Erythroblast (primary cell): ENCODE measurements around the gene NCKAP5.

Experiments used
- GATA1 ChIP-seq: IDR thresholded peaks from 2 replicates; pipeline ENCODE4 v1.6.1; 2011; ENCODE audit warnings: low read depth, mild to moderate bottlenecking, control low read depth, low read length, moderate library complexity
- POLR2A ChIP-seq: IDR thresholded peaks from 2 replicates; pipeline ENCODE4 v1.6.1; 2011; ENCODE audit warnings: mild to moderate bottlenecking, low read length

DNA sequence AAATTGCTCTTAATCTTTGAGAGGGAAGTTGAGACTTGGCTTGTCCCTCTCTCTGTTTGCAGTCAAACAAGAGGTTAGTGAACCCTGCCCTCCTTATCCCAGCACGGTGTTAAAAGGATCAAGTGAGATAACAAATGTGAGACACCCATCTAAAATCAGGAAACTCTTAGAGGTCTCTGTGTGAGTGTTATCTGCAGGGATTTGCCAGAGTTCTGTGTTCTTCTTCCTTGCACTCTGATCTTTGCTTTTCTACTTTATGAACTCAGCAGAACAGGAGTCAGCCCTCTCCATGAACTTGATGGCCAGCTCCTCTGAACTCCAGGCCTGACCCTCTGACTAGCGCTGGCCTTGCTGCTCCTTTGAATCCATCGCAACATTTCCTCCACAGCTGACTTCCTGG is 123.8 kb downstream of the NCKAP5 start:
- TF ChIP-seq POLR2A, result no peak
- no peak for TF ChIP-seq GATA1
